Mucosa of rectum (tissue), 2 donors: Measurements from ENCODE around the gene FHL1.
A peak's percentile ranks its signal among the peaks of the same experiment; 100 is the strongest.

Experiments
- H3K27ac ChIP-seq, 2 donors: one replicate each; pipeline ENCODE4 v1.7.0; 2013; ENCODE audit warnings: inconsistent platforms in 2 of 2, low read depth in 2 of 2, low read length in 2 of 2
- H3K27me3 ChIP-seq, 2 donors: one replicate each; pipeline ENCODE4 v1.7.0; 2013; ENCODE audit warnings: low read length in 2 of 2; ENCODE audit not compliant: control insufficient read depth in 2 of 2, insufficient read depth in 2 of 2
- H3K36me3 ChIP-seq, 2 donors: one replicate each; pipeline ENCODE4 v1.7.0; 2013; ENCODE audit warnings: low read length in 2 of 2; ENCODE audit not compliant: control insufficient read depth in 2 of 2, insufficient read depth in 2 of 2
- H3K4me1 ChIP-seq, 2 donors: one replicate each; pipeline ENCODE4 v1.7.0; 2013; ENCODE audit warnings: low read length in 2 of 2, mild to moderate bottlenecking in 1 of 2; ENCODE audit not compliant: control insufficient read depth in 2 of 2, insufficient read depth in 2 of 2
- H3K4me3 ChIP-seq, 2 donors: one replicate each; pipeline ENCODE4 v1.7.0; 2013; ENCODE audit warnings: low read length in 2 of 2
- H3K9ac ChIP-seq, 2 donors: one replicate each; pipeline ENCODE4 v1.7.0; 2013; ENCODE audit warnings: low read length in 2 of 2, low read depth in 1 of 2, mild to moderate bottlenecking in 1 of 2
- H3K9me3 ChIP-seq, 2 donors: one replicate each; pipeline ENCODE4 v1.7.0; 2013; ENCODE audit warnings: low read length in 2 of 2; ENCODE audit not compliant: control insufficient read depth in 2 of 2
- donor health status: healthy.
- donor health status: Normal muscosa, but diverticular disease.

The FHL1 gene

GRCh38 chrX:136121788-136122187, 25.5 kb upstream of the FHL1 start:
- H3K9ac ChIP-seq = no peak overlapping the region
- no peaks in the 10 kb centered on the region for H3K27me3 ChIP-seq
- H3K27ac ChIP-seq = no peak overlapping the region
- H3K36me3 ChIP-seq = no peaks in the 10 kb centered on the region
- no peaks in the 10 kb centered on the region for H3K9me3 ChIP-seq
- no peaks in the 10 kb centered on the region for H3K4me1 ChIP-seq
- H3K4me3 ChIP-seq = no peak overlapping the region

- H3K9ac ChIP-seq = no peak overlapping the region
- H3K4me1 ChIP-seq = no peaks in the 10 kb centered on the region
Observed at GRCh38 chrX:136122207-136122606, 25.1 kb upstream of the FHL1 start.

GRCh38 chrX:136125106-136125505, 22.2 kb upstream of the FHL1 start:
- Histone ChIP-seq H3K4me3 (no peak overlapping the region), H3K9ac (no peak overlapping the region), H3K27me3 (no peaks in the 10 kb centered on the region), H3K4me1 (no peaks in the 10 kb centered on the region), H3K27ac (no peak overlapping the region), H3K9me3 (no peaks in the 10 kb centered on the region), H3K36me3 (no peaks in the 10 kb centered on the region)

More at GRCh38 chrX:136122207-136122606, 25.1 kb upstream of the FHL1 start:
- no peaks in the 10 kb centered on the region for H3K9me3 ChIP-seq
- no peaks in the 10 kb centered on the region for H3K27me3 ChIP-seq
- H3K4me3 ChIP-seq = no peak overlapping the region
- no peak overlapping the region for H3K27ac ChIP-seq
- no peaks in the 10 kb centered on the region for H3K36me3 ChIP-seq

GRCh38 chrX:136126371-136126770, 21.0 kb upstream of the FHL1 start:
- Histone ChIP-seq H3K36me3 (no peaks in the 10 kb centered on the region), H3K9me3 (no peaks in the 10 kb centered on the region), H3K4me3 (no peak overlapping the region), H3K27me3 (no peaks in the 10 kb centered on the region), H3K9ac (no peak overlapping the region), H3K4me1 (no peaks in the 10 kb centered on the region), H3K27ac (no peak overlapping the region)

GRCh38 chrX:136126872-136127406, 20.4 kb upstream of the FHL1 start:
- no peaks in the 10 kb centered on the region for H3K4me1 ChIP-seq
- no peaks in the 10 kb centered on the region for H3K9me3 ChIP-seq
- H3K27me3 ChIP-seq = no peaks in the 10 kb centered on the region
- H3K9ac ChIP-seq = no peak overlapping the region
- no peak overlapping the region for H3K4me3 ChIP-seq
- H3K36me3 ChIP-seq = no peaks in the 10 kb centered on the region
- peak overlapping the region in 1 of 2 donors; percentile 5 for H3K27ac ChIP-seq

GRCh38 chrX:136128743-136129142, 18.6 kb upstream of the FHL1 start:
- H3K9ac ChIP-seq = no peak overlapping the region
- no peaks in the 10 kb centered on the region for H3K27me3 ChIP-seq
- no peak overlapping the region for H3K4me3 ChIP-seq
- H3K4me1 ChIP-seq = no peaks in the 10 kb centered on the region
- H3K36me3 ChIP-seq = no peaks in the 10 kb centered on the region
- H3K27ac ChIP-seq = no peak overlapping the region
- no peaks in the 10 kb centered on the region for H3K9me3 ChIP-seq

- Histone ChIP-seq H3K27ac (no peak overlapping the region), H3K27me3 (no peaks in the 10 kb centered on the region), H3K36me3 (no peaks in the 10 kb centered on the region), H3K9me3 (no peaks in the 10 kb centered on the region), H3K4me3 (no peak overlapping the region), H3K4me1 (no peaks in the 10 kb centered on the region), H3K9ac (no peak overlapping the region)
Observed at GRCh38 chrX:136130931-136131833, 16.2 kb upstream of the FHL1 start.

- no peak overlapping the region for H3K27ac ChIP-seq
- H3K4me3 ChIP-seq = no peak overlapping the region
- no peaks in the 10 kb centered on the region for H3K36me3 ChIP-seq
- H3K27me3 ChIP-seq = no peaks in the 10 kb centered on the region
- no peaks in the 10 kb centered on the region for H3K9me3 ChIP-seq
- H3K4me1 ChIP-seq = no peaks in the 10 kb centered on the region
- H3K9ac ChIP-seq = no peak overlapping the region
Observed at GRCh38 chrX:136138939-136139338, 8.4 kb upstream of the FHL1 start.

- no peaks in the 10 kb centered on the region for H3K9me3 ChIP-seq
- no peak overlapping the region for H3K9ac ChIP-seq
- peaks cover 2 to 4% of the 10 kb centered on the region in 2 donors for H3K27me3 ChIP-seq
- H3K4me1 ChIP-seq = no peaks in the 10 kb centered on the region
- H3K36me3 ChIP-seq = no peaks in the 10 kb centered on the region
- H3K27ac ChIP-seq = no peak overlapping the region
- no peak overlapping the region for H3K4me3 ChIP-seq
Observed at GRCh38 chrX:136141569-136141968, 5.8 kb upstream of the FHL1 start.

- Histone ChIP-seq H3K4me1 (no peaks in the 10 kb centered on the region), H3K36me3 (no peaks in the 10 kb centered on the region), H3K9me3 (no peaks in the 10 kb centered on the region), H3K27ac (no peak overlapping the region), H3K27me3 (peaks cover 3 to 4% of the 10 kb centered on the region in 2 donors), H3K9ac (no peak overlapping the region), H3K4me3 (no peak overlapping the region)
Observed at GRCh38 chrX:136142592-136142991, 4.7 kb upstream of the FHL1 start.
